ENCODE data around the gene HABP2.

The HABP2 gene

DNA sequence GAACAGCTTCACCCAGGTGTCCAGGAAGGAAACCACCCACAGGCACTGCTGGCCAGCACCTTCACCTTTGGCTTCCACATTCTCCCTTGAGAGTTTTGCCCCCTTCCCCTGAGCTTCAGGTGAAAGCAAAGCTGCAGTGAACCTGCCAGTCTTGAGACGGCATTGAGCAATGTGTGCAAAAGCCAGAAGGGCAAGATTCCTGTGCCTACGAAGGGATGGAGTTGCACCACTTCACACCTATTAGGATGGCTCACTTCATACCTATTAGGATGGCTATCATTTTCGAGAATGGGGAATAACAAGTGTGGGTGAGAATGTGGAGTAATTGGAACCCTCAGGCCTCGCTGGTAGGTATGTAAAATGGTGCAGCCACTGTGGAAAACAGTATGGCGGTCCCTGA is 7.2 kb downstream of the HABP2 start:
- DNase-seq: no peak

DNA sequence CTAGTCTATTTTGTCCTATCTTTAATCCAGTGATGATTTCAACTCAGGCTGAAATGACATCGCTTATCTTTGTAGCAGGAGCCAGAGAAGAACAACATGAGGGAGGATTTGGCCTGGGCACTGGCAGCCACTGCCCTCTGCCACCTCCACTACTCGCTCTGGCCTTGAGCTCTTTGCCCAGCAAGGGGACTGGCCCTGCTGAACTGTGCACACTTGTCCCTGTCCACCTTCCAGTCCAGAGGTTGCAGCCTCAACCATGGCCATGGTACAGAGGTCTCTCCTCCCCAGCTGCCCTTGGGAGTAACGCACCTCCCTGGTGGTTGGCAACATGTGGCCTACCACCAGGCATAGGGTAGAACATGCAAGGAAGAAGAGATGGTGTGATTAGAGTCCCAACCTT is 8.4 kb downstream of the HABP2 start:
- DNase-seq: no peak

DNA sequence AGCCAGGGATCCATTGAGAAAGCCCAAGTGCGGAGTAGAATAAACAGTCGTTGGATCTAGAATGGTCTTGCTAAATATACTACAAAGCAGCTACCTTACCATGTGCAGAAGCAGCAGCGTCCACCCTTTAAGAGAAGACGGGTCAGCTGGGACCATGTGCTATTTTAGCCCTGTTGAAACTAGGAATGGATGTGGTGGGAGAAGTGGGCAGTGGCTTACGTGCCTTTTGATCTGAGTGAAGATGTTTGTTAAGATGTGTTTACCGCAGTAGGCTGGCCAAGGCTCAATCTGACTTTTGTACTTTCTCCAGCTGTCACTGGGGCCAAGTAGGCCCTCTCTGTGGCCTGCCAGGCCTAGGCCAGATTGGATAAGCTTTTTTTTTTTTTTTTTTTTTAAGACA is 9.2 kb downstream of the HABP2 start:
- DNase-seq: no peak

DNA sequence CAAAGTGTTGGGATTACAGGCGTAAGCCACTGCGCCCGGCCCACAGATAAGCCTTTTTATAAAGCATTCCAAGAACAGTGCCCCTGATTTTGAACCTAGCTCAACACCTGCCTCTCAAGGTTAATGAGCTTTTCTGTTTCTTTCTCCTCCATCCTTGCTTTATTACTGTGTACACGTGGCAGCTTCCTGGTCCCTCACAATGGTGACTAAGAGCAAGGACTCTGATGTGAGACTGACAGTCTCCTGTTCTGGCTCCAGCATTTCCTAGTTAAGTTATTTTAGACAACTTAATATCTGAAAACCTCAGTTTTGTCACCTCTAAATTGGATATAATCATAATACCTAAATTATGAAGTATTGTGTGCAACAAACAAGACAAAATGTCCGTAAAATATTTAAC is 9.9 kb downstream of the HABP2 start:
- DNase-seq: no peak

DNA sequence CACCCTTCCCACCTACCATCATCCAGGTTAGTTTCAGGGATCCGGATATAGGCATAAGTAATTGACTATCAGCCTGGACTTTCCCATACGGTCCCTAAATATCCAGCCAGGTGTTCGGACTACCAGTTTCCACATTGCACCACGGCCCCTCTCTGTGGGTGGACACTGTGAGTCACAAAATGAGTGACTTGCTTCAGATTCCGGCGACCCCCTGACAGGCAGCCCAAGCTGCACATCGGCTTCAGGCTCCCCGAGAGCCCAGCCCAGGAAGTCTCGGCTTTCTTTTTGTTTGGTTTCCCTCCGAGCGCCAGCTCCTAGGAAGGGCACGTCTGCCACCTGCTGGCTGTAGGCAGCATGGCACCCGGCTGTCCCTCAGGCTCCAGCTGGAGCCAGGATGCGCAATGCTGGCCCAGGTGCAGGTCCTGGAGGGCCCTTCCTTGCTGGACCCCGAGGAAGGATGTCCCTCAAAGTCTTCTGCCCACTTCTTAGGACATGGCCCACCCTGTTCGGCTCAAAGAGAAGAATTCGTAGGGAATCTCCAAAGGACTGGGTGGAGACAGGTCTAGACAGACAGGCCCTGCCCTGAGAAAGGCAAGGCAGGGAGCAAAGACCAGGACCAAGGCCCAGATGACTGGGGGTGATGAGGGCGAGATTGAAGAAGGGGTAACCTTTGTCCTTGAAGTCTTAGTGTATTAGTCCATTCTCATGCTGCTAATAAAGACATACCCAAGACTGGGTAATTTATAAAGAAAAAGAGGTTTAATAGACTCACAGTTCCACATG is 10.6 kb downstream of the HABP2 start:
- peak; percentile 65 for DNase-seq

DNA sequence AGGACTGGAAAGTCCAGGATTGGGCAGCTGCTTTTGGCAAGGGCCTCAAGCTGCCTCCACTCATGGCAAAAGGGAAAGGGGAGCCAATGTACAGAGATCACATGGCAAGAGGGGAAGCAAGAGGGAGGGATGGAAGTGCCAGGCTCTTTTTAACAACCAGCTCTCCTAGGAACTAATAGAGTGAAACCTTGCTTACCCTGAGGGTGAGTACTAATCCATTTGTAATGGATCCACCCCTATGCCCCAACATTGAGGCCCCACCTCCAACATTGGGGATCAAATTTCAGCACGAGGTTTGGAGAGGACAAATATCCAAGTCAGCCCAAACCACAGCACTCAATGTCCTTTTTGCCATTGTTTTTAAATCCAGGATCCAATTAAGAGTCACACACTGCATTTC is 12.5 kb downstream of the HABP2 start:
- DNase-seq: peak; percentile 8

DNA sequence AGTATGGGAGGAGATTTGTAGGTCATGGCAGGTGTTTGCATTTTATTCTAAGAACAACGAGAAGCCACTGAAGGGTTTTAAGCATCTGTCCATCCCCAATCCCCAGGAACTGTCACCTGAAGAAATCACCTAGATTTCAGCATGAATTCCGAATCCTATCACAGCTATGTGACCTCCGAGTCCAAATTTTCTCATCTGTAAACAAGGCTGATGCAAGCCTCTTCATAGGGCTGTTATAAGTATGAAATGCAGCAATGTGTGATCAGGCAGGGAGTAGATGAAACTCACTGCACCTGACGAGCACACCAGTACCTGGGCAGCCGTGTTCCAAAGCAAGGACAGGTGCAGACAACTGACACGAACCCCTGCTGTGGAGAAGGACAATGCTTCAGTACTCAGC is 14.0 kb downstream of the HABP2 start:
- no peak for DNase-seq

DNA sequence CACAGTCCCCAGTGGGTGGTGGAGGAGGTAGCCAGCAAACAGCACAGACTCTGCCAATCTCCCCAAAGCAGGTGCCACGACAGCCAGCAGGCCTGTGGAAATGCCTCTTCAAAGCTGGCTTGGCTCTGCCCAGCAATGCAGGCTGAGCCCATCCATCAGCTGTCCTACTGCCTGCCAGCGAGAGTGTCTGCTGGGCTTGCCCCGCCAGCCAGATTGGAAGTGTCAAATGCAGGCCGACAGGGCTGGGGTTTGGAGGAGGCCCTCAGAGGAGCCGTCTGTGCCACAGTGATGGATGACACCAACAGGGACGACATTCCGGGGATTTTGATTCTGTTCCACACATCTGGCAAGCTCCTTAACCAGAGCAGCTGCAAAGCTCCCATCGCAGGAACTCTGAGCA is 16.7 kb downstream of the HABP2 start:
- no peak for DNase-seq

DNA sequence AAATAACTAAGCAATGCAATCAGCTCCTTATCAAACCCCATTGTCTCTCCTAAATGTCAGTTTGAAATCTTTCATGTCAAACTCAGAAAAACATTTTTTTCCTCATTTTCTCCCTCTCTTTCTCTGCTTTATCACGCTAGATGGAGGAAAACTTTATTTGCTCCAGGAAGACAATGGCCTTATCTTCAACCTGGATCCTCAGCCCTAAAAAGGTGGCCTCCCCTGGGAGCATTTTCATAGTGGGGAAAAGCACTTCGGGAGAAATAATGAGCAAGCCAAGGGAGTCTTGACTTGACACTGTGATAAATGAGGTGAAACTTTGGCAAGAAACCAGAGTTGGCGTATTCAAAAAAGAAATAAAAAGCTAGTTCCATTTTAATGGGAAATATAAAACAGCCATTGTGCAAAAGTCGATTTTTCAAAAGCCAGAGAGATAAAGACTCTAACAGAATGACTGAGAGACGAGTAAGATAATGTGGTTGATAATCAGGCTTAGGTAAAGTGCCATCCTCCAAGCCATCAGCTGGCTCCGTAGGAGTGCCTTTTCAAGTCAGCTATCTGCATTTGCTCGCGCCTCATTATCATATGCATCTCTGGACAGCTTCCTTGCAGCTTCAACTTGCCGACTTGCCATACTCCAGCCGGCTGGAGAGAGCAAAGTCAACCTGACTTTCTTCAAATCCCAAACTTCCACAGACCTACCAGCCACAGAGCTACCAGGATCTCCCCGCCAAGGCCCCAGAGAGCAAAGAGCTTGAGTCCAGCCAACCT is 19.9 kb downstream of the HABP2 start:
- DNase-seq: no peak

DNA sequence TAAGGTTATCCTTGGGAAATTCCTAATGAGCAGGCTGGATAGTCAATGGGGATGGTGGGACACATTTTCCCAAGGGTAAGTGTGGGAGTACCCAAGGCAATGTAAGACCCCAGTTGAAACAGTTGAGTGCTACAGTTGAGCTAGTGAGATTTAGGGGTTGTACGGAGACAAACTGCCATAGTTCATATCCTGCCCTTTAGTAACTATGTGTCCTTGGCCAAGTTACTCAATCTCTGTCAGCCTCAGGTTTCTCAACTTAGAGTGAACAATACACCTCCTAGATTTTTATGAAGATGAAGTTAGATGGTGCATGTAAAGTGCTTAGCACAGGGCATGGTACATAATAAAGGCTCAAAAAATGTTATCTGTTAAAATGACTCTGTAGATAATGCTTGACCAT is 20.5 kb downstream of the HABP2 start:
- no peak for DNase-seq

DNA sequence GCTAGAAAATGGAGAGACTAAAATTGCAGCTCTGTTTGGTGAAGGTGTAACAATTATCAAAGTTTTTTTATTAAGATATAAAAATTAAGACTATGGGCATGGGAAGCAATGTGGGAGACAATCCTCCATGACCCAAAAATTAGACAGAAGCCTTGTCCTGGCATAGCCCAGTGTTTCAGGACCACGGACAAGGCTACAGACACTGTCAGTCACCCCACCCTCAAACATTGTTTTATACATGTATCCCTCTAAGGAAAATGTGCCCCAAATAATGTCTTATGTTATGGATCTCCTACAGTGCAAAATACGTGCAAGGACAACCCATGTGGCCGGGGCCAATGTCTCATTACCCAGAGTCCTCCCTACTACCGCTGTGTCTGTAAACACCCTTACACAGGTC is 24.0 kb downstream of the HABP2 start:
- peak; percentile 15 for DNase-seq

DNA sequence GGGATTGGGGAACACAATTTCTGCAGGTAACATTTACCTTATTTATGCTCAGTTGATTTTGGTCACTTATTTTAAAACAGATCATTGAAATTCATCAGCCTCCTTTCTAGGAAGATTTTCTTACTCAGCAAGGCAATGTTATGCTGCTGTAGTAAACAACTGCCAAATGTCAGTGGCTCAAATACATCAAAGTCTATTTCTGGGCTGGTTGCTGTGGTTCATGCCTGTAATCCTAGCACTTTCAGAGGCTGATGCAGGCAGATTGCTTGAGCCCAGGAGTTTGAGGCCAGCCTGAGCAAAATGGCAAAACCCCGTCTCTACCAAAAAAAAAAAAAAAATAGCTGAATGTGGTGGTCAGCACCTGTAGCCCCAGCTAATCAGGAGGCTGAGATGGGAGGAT is 25.9 kb downstream of the HABP2 start:
- DNase-seq: no peak

DNA sequence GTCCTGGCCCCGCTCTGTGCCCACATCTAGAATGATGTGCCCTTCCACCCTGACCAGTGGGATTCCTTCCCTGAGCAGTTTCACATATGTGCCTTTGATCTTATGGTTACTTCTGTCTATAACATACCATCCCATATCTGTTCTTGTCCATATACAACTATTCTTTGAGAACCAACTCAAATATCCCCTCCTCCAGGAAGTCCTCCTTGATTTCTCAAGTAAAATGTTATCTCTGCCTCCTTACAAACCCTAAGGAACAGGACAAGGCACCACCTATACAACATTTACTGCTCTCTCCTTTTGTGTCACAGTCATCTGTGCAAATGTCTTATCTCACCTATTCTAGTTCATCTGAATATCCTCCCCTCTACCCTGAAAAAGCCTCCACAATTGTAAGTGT is 28.2 kb downstream of the HABP2 start:
- no peak for DNase-seq

DNA sequence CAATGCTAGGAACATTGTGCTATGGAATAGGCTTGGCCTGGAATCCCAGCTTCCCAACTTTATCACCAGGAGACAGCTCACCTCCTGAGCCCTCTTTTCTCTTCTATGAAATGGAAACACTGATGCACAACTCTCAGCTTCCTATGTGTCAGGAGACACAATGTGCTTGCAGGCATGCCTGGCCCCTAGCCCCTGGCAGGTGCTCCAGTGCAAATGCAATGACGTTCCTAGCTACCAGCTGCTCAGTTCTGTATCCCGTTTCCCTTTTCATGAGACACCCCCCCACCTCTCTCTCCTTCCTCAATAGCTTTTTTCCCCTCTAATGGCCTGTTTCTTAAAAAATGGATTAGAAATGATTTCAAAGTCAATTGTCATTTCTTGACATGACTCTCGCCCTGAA is 30.7 kb downstream of the HABP2 start:
- DNase-seq: no peak

DNA sequence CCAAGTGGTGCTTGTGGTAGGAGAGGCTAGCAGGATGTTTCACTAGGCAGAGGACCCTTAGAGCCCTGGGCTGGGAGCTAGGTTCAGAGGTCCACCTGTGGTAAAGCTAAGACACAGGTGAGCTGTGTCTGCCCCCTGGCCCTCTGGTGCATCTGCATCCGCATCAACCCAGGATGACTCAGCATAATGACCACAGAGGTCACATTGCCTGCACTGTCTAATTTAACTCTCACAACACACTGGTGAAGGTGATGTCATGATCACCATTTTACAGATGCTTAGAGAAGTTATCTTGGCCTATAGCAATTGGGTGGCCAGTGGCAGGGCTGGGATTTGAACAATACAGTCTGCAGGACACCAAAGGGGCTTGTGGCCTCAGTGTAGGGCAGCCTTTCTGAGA is 33.1 kb downstream of the HABP2 start:
- DNase-seq: no peak

DNA sequence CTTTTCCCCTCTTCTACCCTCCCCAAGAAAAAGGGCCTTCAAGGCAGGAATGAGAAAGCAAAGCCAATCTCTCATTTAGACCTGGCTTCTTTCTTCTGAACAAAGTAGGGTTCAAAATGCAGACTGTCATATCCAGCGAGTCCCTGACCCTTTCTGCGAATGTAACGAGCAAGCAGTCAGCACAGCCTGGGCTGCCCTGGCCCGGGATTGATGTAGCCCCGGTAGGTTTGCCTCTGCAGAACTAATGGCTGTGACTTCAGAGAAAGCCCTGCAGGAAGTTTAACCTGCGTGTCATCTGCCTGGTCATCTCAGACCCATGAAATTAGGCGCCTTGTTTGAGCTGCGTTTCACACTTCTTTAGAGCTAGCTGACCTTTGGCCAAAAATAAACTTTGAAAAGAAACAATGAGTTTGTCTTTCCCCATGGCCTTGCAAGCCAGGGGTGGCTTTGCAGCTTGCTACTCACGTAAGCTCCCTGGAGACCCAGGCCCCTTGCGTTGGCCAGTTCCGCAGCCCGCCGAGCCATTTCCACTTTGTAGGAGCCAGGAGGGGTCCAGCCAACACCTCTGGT is 36.4 kb downstream of the HABP2 start:
- no peak for DNase-seq

DNA sequence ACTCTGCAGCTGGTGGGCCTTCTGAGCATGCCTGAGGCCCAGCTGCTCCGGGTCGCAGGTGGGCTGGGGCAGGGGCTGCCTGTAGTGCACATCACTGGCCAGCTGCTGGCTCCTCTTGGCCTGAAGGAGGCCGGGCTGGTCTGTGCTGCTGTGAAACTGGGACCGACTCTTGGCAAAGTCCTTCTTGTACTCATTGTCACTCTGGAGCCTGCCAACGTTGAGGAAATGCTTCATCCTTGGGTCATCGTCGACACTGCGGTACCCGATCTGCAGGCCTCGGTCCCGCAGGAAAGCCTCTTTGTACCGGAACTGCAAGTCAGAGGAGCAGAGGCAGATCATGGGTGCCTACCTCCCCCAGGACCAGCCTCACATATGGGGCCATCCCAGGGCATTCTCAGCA is 37.7 kb downstream of the HABP2 start:
- DNase-seq: no peak

DNA sequence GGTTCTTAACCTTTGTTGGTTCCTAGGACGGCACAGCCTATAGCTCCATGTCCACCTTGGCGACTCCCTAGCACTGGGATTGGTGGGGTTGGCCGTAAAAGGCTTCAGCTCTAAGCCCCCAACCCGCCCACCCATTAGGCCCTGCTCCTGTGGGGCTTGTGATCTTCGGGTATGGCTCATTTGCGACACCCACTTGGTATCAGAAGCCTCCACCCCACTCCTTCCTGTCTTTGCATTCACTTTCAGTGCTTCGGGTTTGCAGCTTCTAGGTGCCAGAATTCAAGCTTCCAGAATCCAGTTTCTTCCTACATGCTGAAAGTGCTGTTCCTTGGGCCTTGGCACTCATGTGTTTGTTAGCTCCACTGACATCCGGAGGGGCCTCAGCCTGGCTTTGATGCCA is 39.5 kb downstream of the HABP2 start:
- no peak for DNase-seq

DNA sequence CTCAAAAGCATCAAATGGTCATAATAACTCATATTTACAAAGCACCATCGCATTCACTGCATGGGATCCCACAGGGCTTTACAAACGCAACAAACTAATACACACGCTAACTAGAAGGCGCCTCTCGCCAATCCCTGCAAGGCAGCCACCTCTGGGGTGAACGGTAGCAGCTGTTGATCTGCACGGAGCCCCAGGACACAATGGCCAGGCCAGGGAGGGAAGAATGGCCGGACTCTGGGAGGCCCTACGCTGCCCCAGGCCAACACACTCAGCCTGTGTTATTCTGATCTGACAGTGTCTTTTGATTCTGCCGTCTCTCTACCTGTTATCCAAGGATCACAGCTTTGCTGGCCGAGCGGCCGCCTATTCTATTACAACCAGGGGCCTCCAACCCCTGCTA is 41.8 kb downstream of the HABP2 start:
- DNase-seq: no peak

DNA sequence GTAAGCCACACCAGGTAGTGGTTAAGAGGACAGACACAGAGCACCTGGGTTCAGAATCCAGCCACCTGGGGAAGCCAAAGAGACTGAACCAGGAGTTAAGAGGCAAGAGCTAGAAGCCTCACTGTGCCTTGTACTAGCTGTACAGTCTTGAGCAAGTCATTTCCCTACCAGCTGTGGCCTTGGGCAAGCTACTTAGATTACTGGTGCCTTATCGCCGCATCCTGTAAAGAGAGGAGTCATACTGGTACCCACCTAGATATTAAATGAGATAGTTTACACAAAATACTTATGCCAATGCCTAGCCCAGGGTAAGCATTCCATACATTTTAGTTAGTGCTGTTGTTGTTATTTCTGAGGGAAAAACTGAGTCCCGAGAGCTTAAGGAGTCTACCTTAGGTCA is 47.7 kb downstream of the HABP2 start:
- DNase-seq: no peak

DNA sequence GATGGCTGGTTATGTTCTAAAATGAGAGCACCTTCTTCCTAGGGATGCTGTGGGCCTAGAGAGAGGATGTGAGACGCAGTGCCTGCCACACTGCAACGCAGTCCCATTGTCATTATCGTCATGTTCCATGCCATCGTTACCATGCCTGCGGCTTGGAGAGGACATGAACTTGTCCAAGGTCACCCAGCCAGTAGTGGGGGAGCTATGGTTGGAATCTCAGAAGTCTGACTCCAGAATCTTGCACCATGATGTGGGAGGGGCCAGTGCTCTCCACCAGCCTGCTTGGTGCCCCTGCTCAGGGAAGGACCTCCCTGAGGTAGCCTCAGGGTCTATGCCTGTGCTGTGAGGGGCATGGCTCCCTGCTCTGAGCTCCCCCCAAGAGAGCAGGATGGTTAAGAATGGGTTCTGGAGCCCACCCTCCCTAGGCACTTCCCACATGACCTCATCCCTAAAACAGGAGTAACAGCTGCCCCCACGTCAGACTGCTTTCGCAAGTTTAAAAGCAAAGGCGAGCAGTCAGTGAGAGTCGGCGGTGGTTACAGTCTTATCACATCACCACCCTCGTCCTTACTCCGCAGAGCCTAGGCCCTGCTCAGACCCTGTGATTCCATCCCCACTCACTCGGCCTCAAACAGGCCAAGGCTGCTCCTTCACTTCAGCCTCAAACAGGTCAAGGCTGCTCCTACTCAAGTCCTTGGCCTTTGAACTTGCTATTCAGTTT is 50.4 kb downstream of the HABP2 start:
- DNase-seq: no peak

DNA sequence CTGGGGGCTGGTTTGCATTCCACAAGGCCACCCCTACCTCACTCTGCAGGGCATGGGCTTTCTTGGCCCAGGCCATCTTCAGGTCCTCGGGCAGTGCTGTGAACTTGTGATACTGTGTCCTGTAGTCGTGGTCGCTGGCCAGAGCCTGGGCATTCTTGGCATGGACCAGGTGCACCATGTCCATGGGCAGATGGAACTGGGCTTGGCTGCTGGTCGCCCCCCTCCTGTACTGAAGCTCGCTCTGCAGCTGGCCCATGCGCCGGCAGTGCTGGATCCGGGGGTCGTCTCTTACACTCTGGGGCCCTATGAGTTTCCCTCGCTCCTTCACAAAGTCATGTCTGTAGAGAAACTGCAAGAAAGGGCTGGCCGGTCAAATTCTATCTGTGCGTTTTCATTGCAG is 51.7 kb downstream of the HABP2 start:
- DNase-seq: no peak

DNA sequence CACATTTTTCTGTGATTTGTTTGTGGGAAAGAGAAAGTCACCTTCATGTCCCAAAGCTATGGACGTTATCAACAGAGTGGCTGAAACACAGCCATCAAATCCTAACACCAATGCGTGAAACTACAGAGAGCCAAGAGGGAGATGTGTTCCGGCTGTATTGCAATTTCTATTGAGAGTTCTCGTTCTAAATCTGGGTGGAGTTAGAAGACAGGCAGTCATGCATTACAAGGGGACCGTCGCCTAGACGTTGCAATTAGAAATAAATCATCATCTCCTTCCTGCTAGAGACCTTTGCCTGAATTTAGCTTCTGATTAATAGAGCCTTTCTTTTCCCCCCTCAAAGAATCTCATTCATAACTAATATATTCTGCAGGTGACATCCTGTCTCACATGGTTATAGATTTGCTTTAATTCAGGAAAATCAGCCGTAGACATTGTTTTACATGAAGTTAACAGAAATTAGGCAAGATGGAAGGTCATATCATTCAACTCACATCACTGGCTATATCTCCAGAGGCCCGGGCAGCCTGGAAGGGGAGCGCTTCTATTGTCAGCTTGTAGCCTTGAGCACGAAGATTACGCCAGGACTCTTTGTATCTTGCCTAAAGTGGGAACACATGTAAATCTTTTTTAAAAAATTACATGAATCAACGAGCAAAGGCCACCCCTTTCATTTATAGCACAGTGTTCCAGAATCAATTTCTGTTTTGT is 52.6 kb downstream of the HABP2 start:
- no peak for DNase-seq

All from EL (cell line).